HEK293 (cell line): ENCODE measurements around the gene CASP7.

Source experiments
- CTCF ChIA-PET: fragments of 350-600 bp; formaldehyde crosslinking; extraction: SDS; loops from one replicate; lab custom pipeline; 2021; ENCODE audit warnings: antibody characterized with exemption; lab: Yijun Ruan, JAX
- POLR2A ChIA-PET: fragments of 300-600 bp; formaldehyde crosslinking; extraction: SDS; loops from one replicate; lab custom pipeline; 2020; ENCODE audit warnings: antibody characterized with exemption, inconsistent platforms; lab: Yijun Ruan, JAX
- H3K27ac ChIP-seq: fragments of 200-500 bp; sonication (Bioruptor generic); 2 replicates; pipeline ENCODE4 v1.5.1; 2014; ENCODE audit warnings: low read depth, low read length, control low read depth, inconsistent platforms; ENCODE audit errors: extremely low read depth
- H3K36me3 ChIP-seq, 2 experiments: fragments of 200-500 bp in 1 of 2; sonication (Bioruptor generic) in 1 of 2; 1 replicate in 1 of 2; 2 replicates in 1 of 2; pipeline ENCODE4 v1.5.1; 2014 to 2017; ENCODE audit warnings: inconsistent platforms in 2 of 2, low read length in 2 of 2; ENCODE audit not compliant: control insufficient read depth in 2 of 2, insufficient read depth in 1 of 2
- H3K4me1 ChIP-seq: fragments of 200-500 bp; sonication (Bioruptor generic); 2 replicates; pipeline ENCODE4 v1.5.1; 2014; ENCODE audit warnings: mild to moderate bottlenecking, low read length, inconsistent platforms; ENCODE audit not compliant: control insufficient read depth, insufficient read depth
- H3K4me3 ChIP-seq: 2 replicates; pipeline ENCODE4 v1.5.1; 2011; ENCODE audit warnings: low read depth, mild to moderate bottlenecking, control low read depth, low read length, moderate library complexity
- H3K9me3 ChIP-seq: fragments of 200-500 bp; sonication (Bioruptor generic); 2 replicates; pipeline ENCODE4 v1.5.1; 2014; ENCODE audit warnings: low read depth, low read length, inconsistent platforms; ENCODE audit not compliant: control insufficient read depth, insufficient read depth
- BCL11B ChIP-seq: fragments of 450-650 bp; formaldehyde crosslinking; IDR thresholded peaks from 2 replicates; pipeline ENCODE4 v1.5.1; 2016; ENCODE audit warnings: low read depth, missing biosample characterization, missing genetic modification characterization
- INSM2 ChIP-seq: fragments of 450-650 bp; formaldehyde crosslinking; IDR thresholded peaks from 2 replicates; pipeline ENCODE4 v1.5.1; 2016; ENCODE audit warnings: missing biosample characterization, missing genetic modification characterization
- KLF1 ChIP-seq: fragments of 450-650 bp; formaldehyde crosslinking; IDR thresholded peaks from 2 replicates; pipeline ENCODE4 v1.5.1; 2016; ENCODE audit warnings: missing biosample characterization, missing genetic modification characterization
- KLF10 ChIP-seq: fragments of 450-650 bp; IDR thresholded peaks from 2 replicates; pipeline ENCODE4 v1.5.1; 2018; ENCODE audit warnings: missing biosample characterization, mild to moderate bottlenecking, missing genetic modification characterization
- KLF16 ChIP-seq: fragments of 450-650 bp; formaldehyde crosslinking; IDR thresholded peaks from 2 replicates; pipeline ENCODE4 v1.5.1; 2017; ENCODE audit warnings: missing biosample characterization, missing genetic modification characterization
- KLF7 ChIP-seq: fragments of 450-650 bp; formaldehyde crosslinking; IDR thresholded peaks from 2 replicates; pipeline ENCODE4 v1.5.1; 2016; ENCODE audit warnings: missing biosample characterization, missing genetic modification characterization, borderline replicate concordance
- YY1 ChIP-seq: fragments of 450-650 bp; formaldehyde crosslinking; IDR thresholded peaks from 2 replicates; pipeline ENCODE4 v1.5.1; 2018; ENCODE audit warnings: missing biosample characterization, missing genetic modification characterization
- ZBTB1 ChIP-seq: fragments of 450-650 bp; formaldehyde crosslinking; IDR thresholded peaks from 2 replicates; pipeline ENCODE4 v1.5.1; 2016; ENCODE audit warnings: missing biosample characterization, missing genetic modification characterization
- ZBTB20 ChIP-seq: fragments of 450-650 bp; formaldehyde crosslinking; IDR thresholded peaks from 2 replicates; pipeline ENCODE4 v1.5.1; 2016; ENCODE audit warnings: missing biosample characterization, missing genetic modification characterization
- ZBTB26 ChIP-seq: fragments of 450-650 bp; formaldehyde crosslinking; optimal IDR thresholded peaks from 2 replicates; pipeline ENCODE3; 2016; ENCODE audit warnings: missing biosample characterization, mild to moderate bottlenecking, missing genetic modification characterization
- ZFHX2 ChIP-seq: fragments of 450-650 bp; formaldehyde crosslinking; conservative IDR thresholded peaks from 2 replicates; pipeline ENCODE4 v1.5.1; 2016; ENCODE audit warnings: missing biosample characterization, missing genetic modification characterization
- ZNF114 ChIP-seq: fragments of 450-650 bp; formaldehyde crosslinking; IDR thresholded peaks from 2 replicates; pipeline ENCODE4 v1.5.0; 2017; ENCODE audit warnings: missing biosample characterization, missing genetic modification characterization
- ZNF121 ChIP-seq: fragments of 450-650 bp; formaldehyde crosslinking; IDR thresholded peaks from 2 replicates; pipeline ENCODE4 v1.5.1; 2016; ENCODE audit warnings: missing biosample characterization, missing genetic modification characterization
- ZNF140 ChIP-seq: fragments of 450-650 bp; formaldehyde crosslinking; IDR thresholded peaks from 2 replicates; pipeline ENCODE4 v1.5.1; 2016; ENCODE audit warnings: missing biosample characterization, missing genetic modification characterization
- ZNF19 ChIP-seq: fragments of 450-650 bp; formaldehyde crosslinking; IDR thresholded peaks from 2 replicates; pipeline ENCODE4; 2016; ENCODE audit warnings: missing biosample characterization, missing genetic modification characterization, low read depth
- ZNF214 ChIP-seq: fragments of 450-650 bp; formaldehyde crosslinking; IDR thresholded peaks from 2 replicates; pipeline ENCODE4 v1.5.1; 2017; ENCODE audit warnings: missing biosample characterization, mild to moderate bottlenecking, missing genetic modification characterization, borderline replicate concordance
- ZNF23 ChIP-seq: fragments of 450-650 bp; formaldehyde crosslinking; IDR thresholded peaks from 2 replicates; pipeline ENCODE4 v1.5.1; 2016; ENCODE audit warnings: missing biosample characterization, missing genetic modification characterization, borderline replicate concordance
- ZNF302 ChIP-seq: fragments of 450-650 bp; formaldehyde crosslinking; IDR thresholded peaks from 2 replicates; pipeline ENCODE4 v1.5.1; 2016; ENCODE audit warnings: missing biosample characterization, missing genetic modification characterization, low read depth
- ZNF366 ChIP-seq: fragments of 450-650 bp; formaldehyde crosslinking; conservative IDR thresholded peaks from 2 replicates; pipeline ENCODE4 v1.5.1; 2016; ENCODE audit warnings: missing biosample characterization, missing genetic modification characterization
- ZNF404 ChIP-seq: fragments of 450-650 bp; formaldehyde crosslinking; IDR thresholded peaks from 2 replicates; pipeline ENCODE4 v1.5.1; 2017; ENCODE audit warnings: missing biosample characterization, missing genetic modification characterization
- ZNF426 ChIP-seq: fragments of 450-650 bp; formaldehyde crosslinking; IDR thresholded peaks from 2 replicates; pipeline ENCODE4 v1.5.1; 2017; ENCODE audit warnings: missing biosample characterization, missing genetic modification characterization, mild to moderate bottlenecking, inconsistent platforms, moderate library complexity
- ZNF473 ChIP-seq: fragments of 450-650 bp; formaldehyde crosslinking; IDR thresholded peaks from 2 replicates; pipeline ENCODE4 v1.5.1; 2017; ENCODE audit warnings: missing biosample characterization, missing genetic modification characterization
- ZNF544 ChIP-seq: fragments of 450-650 bp; formaldehyde crosslinking; IDR thresholded peaks from 2 replicates; pipeline ENCODE4 v1.5.0; 2017; ENCODE audit warnings: missing biosample characterization, missing genetic modification characterization
- ZNF560 ChIP-seq: fragments of 450-650 bp; formaldehyde crosslinking; IDR thresholded peaks from 2 replicates; pipeline ENCODE4 v1.5.1; 2017; ENCODE audit warnings: missing biosample characterization, missing genetic modification characterization, borderline replicate concordance
- ZNF658 ChIP-seq: fragments of 450-650 bp; formaldehyde crosslinking; IDR thresholded peaks from 2 replicates; pipeline ENCODE4; 2016; ENCODE audit warnings: missing biosample characterization, missing genetic modification characterization
- ZNF660 ChIP-seq: fragments of 450-650 bp; IDR thresholded peaks from 2 replicates; pipeline ENCODE4 v1.5.1; 2018; ENCODE audit warnings: missing biosample characterization, mild to moderate bottlenecking, missing genetic modification characterization
- ZNF704 ChIP-seq: fragments of 450-650 bp; formaldehyde crosslinking; IDR thresholded peaks from 2 replicates; pipeline ENCODE4 v1.5.1; 2016; ENCODE audit warnings: missing biosample characterization, missing genetic modification characterization
- ZNF747 ChIP-seq: fragments of 450-650 bp; formaldehyde crosslinking; IDR thresholded peaks from 2 replicates; pipeline ENCODE4 v1.5.1; 2016; ENCODE audit warnings: missing biosample characterization, missing genetic modification characterization
- ZNF830 ChIP-seq: fragments of 450-650 bp; IDR thresholded peaks from 2 replicates; pipeline ENCODE4 v1.5.0; 2018; ENCODE audit warnings: missing biosample characterization, missing genetic modification characterization, low read depth, mild to moderate bottlenecking, moderate library complexity
- ZNF837 ChIP-seq: fragments of 450-650 bp; formaldehyde crosslinking; IDR thresholded peaks from 2 replicates; pipeline ENCODE4 v1.5.1; 2016; ENCODE audit warnings: missing biosample characterization, missing genetic modification characterization

CASP7 gene

GRCh38 chr10:113646336-113647201, 33.1 kb upstream of the CASP7 start:
- POLR2A ChIA-PET: no interaction called here
- TF ChIP-seq ZNF658 (tag by site-specific recombination) (no peak), ZNF302 (tag by site-specific recombination) (no peak), ZNF747 (no peak), ZFHX2 (tag by site-specific recombination) (no peak), ZBTB20 (tag by site-specific recombination) (no peak), ZNF660 (tag by site-specific recombination) (no peak)

GRCh38 chr10:113647812-113648211, 31.9 kb upstream of the CASP7 start:
- Histone ChIP-seq H3K4me1 (peaks cover 11% of the 10 kb centered on the region; the same call in 1 of the 2 replicates), H3K9me3 (no peaks in the 10 kb centered on the region), H3K36me3 (no peaks in the 10 kb centered on the region), H3K4me3 (no peak overlapping the region), H3K27ac (no peak overlapping the region)
- CTCF ChIA-PET: no interaction called here
- no peak for TF ChIP-seq ZNF560 (tag by site-specific recombination)
- TF ChIP-seq ZBTB1 (tag by site-specific recombination): no peak
- no peak for TF ChIP-seq YY1 (tag by site-specific recombination)
- TF ChIP-seq KLF16 (tag by site-specific recombination): no peak
- POLR2A ChIA-PET: no interaction called here

More at GRCh38 chr10:113646336-113647201, 33.1 kb upstream of the CASP7 start:
- H3K4me3 ChIP-seq: no peak overlapping the region
- H3K27ac ChIP-seq: no peak overlapping the region
- CTCF ChIA-PET: interaction anchor here (0.5 kb wide), 1 partner anchor 125 kb away, joined by 4 read pairs; no protein-coding TSS in a partner anchor
- H3K9me3 ChIP-seq: no peaks in the 10 kb centered on the region
- peaks cover 11% of the 10 kb centered on the region; the same call in 1 of the 2 replicates for H3K4me1 ChIP-seq
- H3K36me3 ChIP-seq: no peaks in the 10 kb centered on the region

GRCh38 chr10:113648478-113648877, 31.2 kb upstream of the CASP7 start:
- H3K9me3 ChIP-seq: no peaks in the 10 kb centered on the region
- no peaks in the 10 kb centered on the region for H3K36me3 ChIP-seq
- no peak for TF ChIP-seq INSM2 (tag by site-specific recombination)
- no peak for TF ChIP-seq ZNF830 (tag by site-specific recombination)
- TF ChIP-seq ZNF121 (tag by site-specific recombination): no peak
- no peak for TF ChIP-seq KLF7 (tag by site-specific recombination)
- TF ChIP-seq ZNF544 (tag by site-specific recombination): no peak
- no peak for TF ChIP-seq ZNF473 (tag by site-specific recombination)
- no peak for TF ChIP-seq ZNF214 (tag by site-specific recombination)
- TF ChIP-seq ZNF140 (tag by site-specific recombination): no peak
- TF ChIP-seq ZNF426 (tag by site-specific recombination): no peak
- TF ChIP-seq ZNF19 (tag by site-specific recombination): no peak
- no peak for TF ChIP-seq KLF10 (tag by site-specific recombination)
- TF ChIP-seq BCL11B: no peak
- no peak for TF ChIP-seq ZNF23 (tag by site-specific recombination)
- no peak for TF ChIP-seq ZNF704 (tag by site-specific recombination)
- TF ChIP-seq ZNF837 (tag by site-specific recombination): no peak
- no peak for TF ChIP-seq KLF1
- no peak for TF ChIP-seq ZNF114 (tag by site-specific recombination)
- TF ChIP-seq ZNF366 (tag by site-specific recombination): no peak
- no peak for TF ChIP-seq ZBTB26
- no peak for TF ChIP-seq ZNF404 (tag by site-specific recombination)
- POLR2A ChIA-PET: no interaction called here
- peaks cover 11% of the 10 kb centered on the region; the same call in 1 of the 2 replicates for H3K4me1 ChIP-seq
- no peak overlapping the region for H3K27ac ChIP-seq
- CTCF ChIA-PET: interaction anchor here (0.6 kb wide), 1 partner anchor 1805 kb away, joined by 3 read pairs; no protein-coding TSS in a partner anchor
- no peak overlapping the region for H3K4me3 ChIP-seq
